Osteoblast (primary cell): ENCODE measurements around the gene DCTN5. TPM values are rescaled to one million over a fixed set of nuclear protein-coding genes. Genes with fewer than 3 reads are reported as not detected.
"Not testable (repeated sequence)": the region's sequence is repeated elsewhere in the genome, so short reads cannot be mapped to it uniquely, and the experiment has no call there.

Experiments used
- DNase-seq: peaks from one replicate; pipeline ENCODE4 v3.0.0; 2011; ENCODE audit warnings: low spot score, mixed read lengths; ENCODE audit not compliant: insufficient read length; ENCODE audit errors: missing footprints
- H2AFZ ChIP-seq: 2 replicates; pipeline ENCODE4 v1.6.0; 2011; ENCODE audit warnings: mild to moderate bottlenecking, low read length
- H3K27ac ChIP-seq: 2 replicates; pipeline ENCODE4 v1.5.1; 2011; ENCODE audit warnings: mild to moderate bottlenecking, low read depth, low read length, moderate library complexity
- H3K27me3 ChIP-seq: 2 replicates; pipeline ENCODE4 v1.6.0; 2012; ENCODE audit warnings: mild to moderate bottlenecking, control low read depth, inconsistent platforms, low read length, moderate library complexity; ENCODE audit not compliant: insufficient read depth
- H3K36me3 ChIP-seq: 2 replicates; pipeline ENCODE4 v1.5.1; 2011; ENCODE audit warnings: mild to moderate bottlenecking, low read length, control low read depth, moderate library complexity; ENCODE audit not compliant: insufficient read depth
- H3K4me1 ChIP-seq: 2 replicates; pipeline ENCODE4 v1.5.1; 2011; ENCODE audit warnings: mild to moderate bottlenecking, low read length, control low read depth, moderate library complexity; ENCODE audit not compliant: insufficient read depth
- H3K4me2 ChIP-seq: 2 replicates; pipeline ENCODE4 v1.6.0; 2011; ENCODE audit warnings: mild to moderate bottlenecking, low read length; ENCODE audit not compliant: insufficient read depth
- H3K4me3 ChIP-seq: fragments of 200-600 bp; sonication (generic); 3 replicates; pipeline ENCODE4 v1.5.1; 2012; ENCODE audit warnings: mild to moderate bottlenecking, low read length, inconsistent platforms; ENCODE audit not compliant: insufficient read depth
- H3K79me2 ChIP-seq: 2 replicates; pipeline ENCODE4 v1.6.0; 2012; ENCODE audit warnings: mild to moderate bottlenecking, low read length, control low read depth, inconsistent platforms; ENCODE audit not compliant: insufficient read depth
- H3K9me3 ChIP-seq: 2 replicates; pipeline ENCODE4 v1.5.1; 2011; ENCODE audit warnings: low read depth, low read length, control low read depth
- H4K20me1 ChIP-seq: 2 replicates; pipeline ENCODE4 v1.6.0; 2012; ENCODE audit warnings: mild to moderate bottlenecking, low read length, control low read depth; ENCODE audit not compliant: insufficient read depth
- total RNA-seq: library from RNA; depleted of rRNA; stranded (reverse); fragments of >200 nt; gene quantifications from 2 replicates; pipeline ENCODE4 v1.2.3, GENCODE V29; 2012
- TF ChIP-seq, protein P1 (sequence below): IDR thresholded peaks from 2 replicates; pipeline ENCODE4 v1.5.1; 2011; ENCODE audit warnings: mild to moderate bottlenecking, low read depth, low read length, moderate library complexity; ENCODE audit errors: extremely low read depth

The DCTN5 gene
- total RNA-seq, 1 donor, result 35.5 TPM

GRCh38 chr16:23712976-23713375, 71.7 kb downstream of the DCTN5 start, which contains the start of gene ERN2:
Gene ERN2, minus strand, starts transcription at chr16:23713222. Its CDS starts 35 bp downstream, at chr16:23713187.
- H3K4me1 ChIP-seq, result no peaks in the 10 kb centered on the region
- no peak within 1 kb of the TSS for H3K4me3 ChIP-seq
- peak; percentile 81 for DNase-seq
- H3K79me2 ChIP-seq, result no peaks in the 10 kb centered on the region
- no peaks in the 10 kb centered on the region for H3K9me3 ChIP-seq
- no peak within 1 kb of the TSS for H2AFZ ChIP-seq
- TF ChIP-seq, protein P1, sequence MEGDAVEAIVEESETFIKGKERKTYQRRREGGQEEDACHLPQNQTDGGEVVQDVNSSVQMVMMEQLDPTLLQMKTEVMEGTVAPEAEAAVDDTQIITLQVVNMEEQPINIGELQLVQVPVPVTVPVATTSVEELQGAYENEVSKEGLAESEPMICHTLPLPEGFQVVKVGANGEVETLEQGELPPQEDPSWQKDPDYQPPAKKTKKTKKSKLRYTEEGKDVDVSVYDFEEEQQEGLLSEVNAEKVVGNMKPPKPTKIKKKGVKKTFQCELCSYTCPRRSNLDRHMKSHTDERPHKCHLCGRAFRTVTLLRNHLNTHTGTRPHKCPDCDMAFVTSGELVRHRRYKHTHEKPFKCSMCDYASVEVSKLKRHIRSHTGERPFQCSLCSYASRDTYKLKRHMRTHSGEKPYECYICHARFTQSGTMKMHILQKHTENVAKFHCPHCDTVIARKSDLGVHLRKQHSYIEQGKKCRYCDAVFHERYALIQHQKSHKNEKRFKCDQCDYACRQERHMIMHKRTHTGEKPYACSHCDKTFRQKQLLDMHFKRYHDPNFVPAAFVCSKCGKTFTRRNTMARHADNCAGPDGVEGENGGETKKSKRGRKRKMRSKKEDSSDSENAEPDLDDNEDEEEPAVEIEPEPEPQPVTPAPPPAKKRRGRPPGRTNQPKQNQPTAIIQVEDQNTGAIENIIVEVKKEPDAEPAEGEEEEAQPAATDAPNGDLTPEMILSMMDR, result no peak
- H3K27ac ChIP-seq, result no peak within 1 kb of the TSS
- H4K20me1 ChIP-seq, result no peaks in the 10 kb centered on the region
- H3K36me3 ChIP-seq, result no peaks in the 10 kb centered on the region
- peaks cover 15% of the 10 kb centered on the region for H3K27me3 ChIP-seq
- no peak within 1 kb of the TSS for H3K4me2 ChIP-seq

DNA sequence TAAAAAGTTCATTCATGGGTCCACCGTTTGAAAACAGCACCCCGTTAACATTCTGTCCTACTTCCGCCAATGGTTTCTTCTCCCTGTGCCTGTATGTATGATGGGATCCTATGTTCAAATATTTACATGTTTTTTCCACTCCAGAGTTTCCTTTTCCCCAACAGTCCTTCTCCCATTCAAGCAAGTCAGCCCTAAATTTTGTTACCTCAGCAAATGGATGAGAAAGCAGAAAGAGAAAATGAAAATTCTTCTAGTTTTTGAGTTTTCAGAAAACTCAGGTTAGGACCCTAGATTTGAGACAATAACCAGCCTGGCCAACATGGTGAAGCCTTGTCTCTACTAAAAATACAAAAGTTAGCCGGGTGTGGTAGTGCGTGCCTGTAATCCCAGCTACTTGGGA, 75.2 kb downstream of the DCTN5 start:
- H3K36me3 ChIP-seq, result no peaks in the 10 kb centered on the region
- no peaks in the 10 kb centered on the region for H3K79me2 ChIP-seq
- no peaks in the 10 kb centered on the region for H4K20me1 ChIP-seq
- H2AFZ ChIP-seq, result no peak overlapping the region
- H3K27ac ChIP-seq, result no peak overlapping the region
- peaks cover 11% of the 10 kb centered on the region for H3K27me3 ChIP-seq
- TF ChIP-seq, protein P1, result no peak
- H3K4me2 ChIP-seq, result no peak overlapping the region
- no peaks in the 10 kb centered on the region for H3K9me3 ChIP-seq
- no peaks in the 10 kb centered on the region for H3K4me1 ChIP-seq
- no peak for DNase-seq
- no peak overlapping the region for H3K4me3 ChIP-seq

DNA sequence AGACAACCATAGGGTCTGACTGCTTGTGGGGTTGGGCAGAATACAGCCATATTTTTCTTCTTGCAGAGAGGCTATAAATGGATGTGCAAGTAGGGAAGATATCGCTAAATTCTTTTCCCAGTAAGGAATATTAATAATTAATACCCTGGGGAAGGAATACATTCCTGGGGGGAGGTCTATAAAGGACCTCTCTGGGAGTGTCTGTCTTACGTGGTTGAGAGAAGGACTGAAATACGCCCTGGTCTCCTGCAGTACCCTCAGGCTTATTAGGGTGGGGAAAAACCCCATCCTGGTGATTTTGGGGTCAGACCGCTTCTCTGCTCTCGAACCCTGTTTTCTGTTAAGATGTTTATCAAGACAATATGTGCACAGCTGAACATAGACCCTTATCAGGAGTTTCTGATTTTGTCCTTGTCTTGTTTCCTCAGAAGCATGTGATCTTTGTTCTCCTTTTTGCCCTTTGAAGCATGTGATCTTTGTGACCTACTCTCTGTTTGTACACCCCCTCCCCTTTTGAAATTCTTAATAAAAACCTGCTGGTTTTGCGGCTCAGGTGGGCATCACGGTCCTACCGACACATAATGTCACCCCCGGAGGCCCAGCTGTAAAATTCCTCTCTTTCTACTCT, 81.5 kb downstream of the DCTN5 start:
- H3K4me3 ChIP-seq, H3K27me3 ChIP-seq, DNase-seq, H3K4me2 ChIP-seq, H4K20me1 ChIP-seq, H3K9me3 ChIP-seq, H3K36me3 ChIP-seq, H3K4me1 ChIP-seq, H3K79me2 ChIP-seq, H3K27ac ChIP-seq, H2AFZ ChIP-seq: not testable (repeated sequence)

DNA sequence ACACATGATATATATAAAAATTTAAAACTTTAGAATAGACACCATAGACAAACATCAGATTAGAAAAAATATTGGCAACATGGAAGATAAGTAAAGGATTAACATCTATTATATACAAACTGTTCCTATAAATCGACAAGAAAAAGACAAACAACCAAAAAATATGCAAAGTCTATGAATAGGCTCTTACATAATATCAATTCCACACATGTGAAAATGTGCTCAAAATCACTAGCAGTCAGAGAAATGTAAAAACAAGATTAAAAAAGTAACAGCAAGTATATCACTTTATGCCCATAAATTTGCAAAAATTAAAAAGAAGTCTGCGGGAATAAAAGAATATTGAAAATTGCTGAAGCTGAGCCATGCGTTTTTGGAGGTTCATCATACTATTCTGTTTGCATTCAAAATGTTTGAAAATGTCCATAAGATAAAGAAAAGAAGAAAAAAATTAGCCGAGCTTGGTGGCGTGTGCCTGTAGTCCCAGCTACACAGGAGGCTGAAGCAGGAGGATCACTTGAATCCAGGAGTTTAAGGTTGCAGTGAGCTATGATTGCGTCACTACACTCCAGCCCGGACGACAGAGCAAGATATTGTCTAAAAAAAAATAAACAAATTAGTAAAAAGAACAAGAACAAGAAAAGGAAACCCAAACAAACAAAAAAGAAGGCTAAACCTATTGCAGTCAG, 83.0 kb downstream of the DCTN5 start:
- no peaks in the 10 kb centered on the region for H3K36me3 ChIP-seq
- H3K4me3 ChIP-seq, result no peak overlapping the region
- no peaks in the 10 kb centered on the region for H3K9me3 ChIP-seq
- no peaks in the 10 kb centered on the region for H4K20me1 ChIP-seq
- H3K4me1 ChIP-seq, result peaks cover 2% of the 10 kb centered on the region
- DNase-seq, result no peak
- H2AFZ ChIP-seq, result no peak overlapping the region
- TF ChIP-seq, protein P1, result no peak
- H3K4me2 ChIP-seq, result no peak overlapping the region
- H3K27ac ChIP-seq, result no peak overlapping the region
- H3K27me3 ChIP-seq, result no peaks in the 10 kb centered on the region
- H3K79me2 ChIP-seq, result no peaks in the 10 kb centered on the region
